BLaER1 treated with 17β-estradiol and CSF1 and Interleukin-3, amounts not matched to agents 10 nM and 100 nM (cell line): ENCODE measurements around the gene SCGB1C1.

ENCODE experiments used
- H3K27ac ChIP-seq, 11 experiments: shearing (Covaris generic); formaldehyde crosslinking; 2 replicates each; pipeline ENCODE4 v1.8.1; 2022
- H3K27me3 ChIP-seq, 11 experiments: shearing (Covaris generic); formaldehyde crosslinking; 2 replicates each; pipeline ENCODE4 v1.8.1; 2022
- H3K36me3 ChIP-seq, 11 experiments: shearing (Covaris generic); formaldehyde crosslinking; 2 replicates each; pipeline ENCODE4 v1.8.1; 2022
- H3K4me1 ChIP-seq, 10 experiments: shearing (Covaris generic); formaldehyde crosslinking; 2 replicates each; pipeline ENCODE4 v1.8.1; 2022
- H3K4me2 ChIP-seq, 11 experiments: shearing (Covaris generic); formaldehyde crosslinking; 2 replicates each; pipeline ENCODE4 v1.8.1; 2022
- H3K4me3 ChIP-seq, 10 experiments: shearing (Covaris generic); formaldehyde crosslinking; 2 replicates each; pipeline ENCODE4 v1.8.1; 2022
- H3K9ac ChIP-seq, 11 experiments: shearing (Covaris generic); formaldehyde crosslinking; 2 replicates each; pipeline ENCODE4 v1.8.1; 2022
- H3K9me3 ChIP-seq, 11 experiments: shearing (Covaris generic); formaldehyde crosslinking; replicated peaks in 1 of 11; 2 replicates each; pipeline ENCODE4 v1.8.1; 2022
- H4K20me1 ChIP-seq, 11 experiments: shearing (Covaris generic); formaldehyde crosslinking; 2 replicates each; pipeline ENCODE4 v1.8.1; 2022
- Cebpa-rat ChIP-seq, 11 experiments: shearing (Covaris generic); IDR thresholded peaks; 2 replicates each; pipeline ENCODE4 v1.8.1; 2022

The SCGB1C1 gene

GRCh38 chr11:221539-221938, 28.7 kb downstream of the SCGB1C1 start:
- Histone ChIP-seq H3K27me3 (no peaks in the 10 kb centered on the region), H4K20me1 (peaks cover 0 to 3% (median 0%) of the 10 kb centered on the region in 11 experiments; a peak in 1 of 22 replicates), H3K4me1 (peaks cover 37 to 49% (median 43%) of the 10 kb centered on the region in 10 experiments), H3K9me3 (no peaks in the 10 kb centered on the region), H3K27ac (peak overlapping the region in 1 of 11 experiments; percentile 96; a peak in 1 of 22 replicates), H3K9ac (no peak overlapping the region), H3K4me2 (no peak overlapping the region), H3K4me3 (no peak overlapping the region), H3K36me3 (peaks cover 0 to 27% (median 9%) of the 10 kb centered on the region in 11 experiments; a peak in 16 of 22 replicates)
- TF ChIP-seq Cebpa-rat (IDR thresholded peaks at IDR 0.05), result no peak

- H4K20me1 ChIP-seq, result no peaks in the 10 kb centered on the region; a peak in 1 of 22 replicates
- H3K9me3 ChIP-seq, result no peaks in the 10 kb centered on the region
- peak overlapping the region in 4 of 11 experiments; percentile 66 to 96 (median 90); a peak in 6 of 22 replicates for H3K4me2 ChIP-seq
- H3K36me3 ChIP-seq, result peaks cover 0 to 25% (median 8%) of the 10 kb centered on the region in 11 experiments; a peak in 13 of 22 replicates
- peak overlapping the region in 4 of 11 experiments; percentile 4 to 60 (median 38); a peak in 3 of 22 replicates for H3K9ac ChIP-seq
- TF ChIP-seq Cebpa-rat (IDR thresholded peaks at IDR 0.05), result no peak
- no peaks in the 10 kb centered on the region for H3K27me3 ChIP-seq
- H3K4me3 ChIP-seq, result no peak overlapping the region
- H3K27ac ChIP-seq, result peak overlapping the region in 5 of 11 experiments; percentile 23 to 96 (median 64); a peak in 8 of 22 replicates
- H3K4me1 ChIP-seq, result peaks cover 30 to 53% (median 48%) of the 10 kb centered on the region in 10 experiments
Observed at GRCh38 chr11:221998-222789, 29.3 kb downstream of the SCGB1C1 start.

GRCh38 chr11:223026-223789, 30.3 kb downstream of the SCGB1C1 start:
- TF ChIP-seq Cebpa-rat (IDR thresholded peaks at IDR 0.05), result no peak
- H3K9ac ChIP-seq, result peak overlapping the region in 6 of 11 experiments; percentile 19 to 60 (median 36); a peak in 11 of 22 replicates

GRCh38 chr11:223884-224283, 31.0 kb downstream of the SCGB1C1 start:
- H3K4me2 ChIP-seq, result peak overlapping the region; percentile 28 to 96 (median 75)

More at GRCh38 chr11:223026-223789, 30.3 kb downstream of the SCGB1C1 start:
- no peaks in the 10 kb centered on the region; a peak in 1 of 22 replicates for H4K20me1 ChIP-seq
- no peak overlapping the region for H3K4me3 ChIP-seq
- peak overlapping the region in 10 of 11 experiments; percentile 17 to 96 (median 74); a peak in 18 of 22 replicates for H3K4me2 ChIP-seq
- peaks cover 26 to 55% (median 49%) of the 10 kb centered on the region in 10 experiments for H3K4me1 ChIP-seq
- H3K36me3 ChIP-seq, result peaks cover 0 to 25% (median 8%) of the 10 kb centered on the region in 11 experiments; a peak in 12 of 22 replicates
- no peaks in the 10 kb centered on the region for H3K9me3 ChIP-seq
- H3K27ac ChIP-seq, result peak overlapping the region in 8 of 11 experiments; percentile 23 to 96 (median 56); a peak in 14 of 22 replicates
- H3K27me3 ChIP-seq, result no peaks in the 10 kb centered on the region

GRCh38 chr11:224424-224823, 31.5 kb downstream of the SCGB1C1 start:
- no peaks in the 10 kb centered on the region for H3K27me3 ChIP-seq
- no peaks in the 10 kb centered on the region for H3K9me3 ChIP-seq
- H4K20me1 ChIP-seq, result no peaks in the 10 kb centered on the region
- H3K4me3 ChIP-seq, result peak overlapping the region in 2 of 10 experiments; percentile 13 to 15; a peak in 3 of 20 replicates
- H3K4me2 ChIP-seq, result peak overlapping the region; percentile 28 to 96 (median 75)
- no peak for TF ChIP-seq Cebpa-rat (IDR thresholded peaks at IDR 0.05)
- peak overlapping the region in 9 of 11 experiments; percentile 16 to 80 (median 71); a peak in 16 of 22 replicates for H3K9ac ChIP-seq
- peaks cover 0 to 20% (median 8%) of the 10 kb centered on the region in 11 experiments; a peak in 13 of 22 replicates for H3K36me3 ChIP-seq
- H3K27ac ChIP-seq, result peak overlapping the region in 8 of 11 experiments; percentile 77 to 96 (median 84); a peak in 17 of 22 replicates
- H3K4me1 ChIP-seq, result peaks cover 26 to 55% (median 49%) of the 10 kb centered on the region in 10 experiments

More at GRCh38 chr11:223884-224283, 31.0 kb downstream of the SCGB1C1 start:
- Histone ChIP-seq H3K9me3 (no peaks in the 10 kb centered on the region), H3K27me3 (no peaks in the 10 kb centered on the region), H3K9ac (peak overlapping the region in 9 of 11 experiments; percentile 16 to 80 (median 71); a peak in 16 of 22 replicates), H3K4me3 (peak overlapping the region in 1 of 10 experiments; percentile 13; a peak in 1 of 20 replicates), H3K36me3 (peaks cover 0 to 20% (median 9%) of the 10 kb centered on the region in 11 experiments; a peak in 12 of 22 replicates), H4K20me1 (no peaks in the 10 kb centered on the region), H3K27ac (peak overlapping the region in 8 of 11 experiments; percentile 77 to 96 (median 84); a peak in 17 of 22 replicates), H3K4me1 (peaks cover 26 to 55% (median 49%) of the 10 kb centered on the region in 10 experiments)
- no peak for TF ChIP-seq Cebpa-rat (IDR thresholded peaks at IDR 0.05)

- peaks cover 0 to 30% (median 11%) of the 10 kb centered on the region in 11 experiments; a peak in 13 of 22 replicates for H3K36me3 ChIP-seq
- peaks cover 26 to 63% (median 50%) of the 10 kb centered on the region in 10 experiments for H3K4me1 ChIP-seq
- H3K27me3 ChIP-seq, result no peaks in the 10 kb centered on the region
- H3K27ac ChIP-seq, result peak overlapping the region in 10 of 11 experiments; percentile 52 to 96 (median 82); a peak in 21 of 22 replicates
- peak overlapping the region; percentile 39 to 80 (median 62); a peak in 21 of 22 replicates for H3K9ac ChIP-seq
- peak overlapping the region in 4 of 10 experiments; percentile 8 to 35 (median 10); a peak in 6 of 20 replicates for H3K4me3 ChIP-seq
- peak overlapping the region; percentile 68 to 96 (median 82) for H3K4me2 ChIP-seq
- peak in 1 of 11 experiments; percentile 53; a peak in 1 of 22 replicates for TF ChIP-seq Cebpa-rat (IDR thresholded peaks at IDR 0.05)
- no peaks in the 10 kb centered on the region for H3K9me3 ChIP-seq
- H4K20me1 ChIP-seq, result no peaks in the 10 kb centered on the region
Observed at GRCh38 chr11:225734-226453, 33.0 kb downstream of the SCGB1C1 start.

GRCh38 chr11:227824-228379, 35.0 kb downstream of the SCGB1C1 start:
- TF ChIP-seq Cebpa-rat (IDR thresholded peaks at IDR 0.05), result no peak
- no peaks in the 10 kb centered on the region for H3K27me3 ChIP-seq
- H4K20me1 ChIP-seq, result no peaks in the 10 kb centered on the region

More at GRCh38 chr11:227824-228379, 35.0 kb downstream of the SCGB1C1 start:
- H3K4me1 ChIP-seq, result peaks cover 26 to 57% (median 44%) of the 10 kb centered on the region in 10 experiments
- peaks cover 0 to 31% (median 10%) of the 10 kb centered on the region in 11 experiments; a peak in 11 of 22 replicates for H3K36me3 ChIP-seq
- H3K4me2 ChIP-seq, result peak overlapping the region in 1 of 11 experiments; percentile 5; a peak in 1 of 22 replicates
- H3K4me3 ChIP-seq, result no peak overlapping the region
- no peak overlapping the region for H3K9ac ChIP-seq
- peak overlapping the region in 1 of 11 experiments; percentile 91; a peak in 1 of 22 replicates for H3K27ac ChIP-seq
- no peaks in the 10 kb centered on the region for H3K9me3 ChIP-seq
